Stimulated activated CD8-positive, alpha-beta memory T cell treated with anti-CD3 and anti-CD28 coated beads, Interleukin-12 subunit alpha, Interleukin-12 subunit beta, amount 100 ng/mL, for 24 hours (primary cell): ENCODE data around the gene SEMA5A.

ENCODE experiments used
- DNase-seq: peaks from one replicate; pipeline ENCODE4 v3.0.0-alpha.2; 2020; ENCODE audit errors: extremely low read depth

SEMA5A gene

GRCh38 chr5:9335269-9335668 lies 210.6 kb downstream of the SEMA5A start:
- no peak for DNase-seq

GRCh38 chr5:9332026-9332425 lies 213.8 kb downstream of the SEMA5A start:
- no peak for DNase-seq

- DNase-seq = no peak
Observed at GRCh38 chr5:9331372-9331771, 214.5 kb downstream of the SEMA5A start.

- DNase-seq = no peak
Observed at GRCh38 chr5:9329125-9329524, 216.8 kb downstream of the SEMA5A start.

GRCh38 chr5:9325549-9325948 lies 220.3 kb downstream of the SEMA5A start:
- DNase-seq = no peak

- no peak for DNase-seq
Observed at GRCh38 chr5:9324348-9325077, 221.4 kb downstream of the SEMA5A start.

GRCh38 chr5:9320652-9321051 lies 225.2 kb downstream of the SEMA5A start:
- DNase-seq = no peak

GRCh38 chr5:9318031-9318430 lies 227.8 kb downstream of the SEMA5A start:
- DNase-seq = no peak

GRCh38 chr5:9316733-9317132 lies 229.1 kb downstream of the SEMA5A start:
- no peak for DNase-seq

GRCh38 chr5:9316041-9316440 lies 229.8 kb downstream of the SEMA5A start:
- no peak for DNase-seq

- no peak for DNase-seq
Observed at GRCh38 chr5:9314558-9314957, 231.3 kb downstream of the SEMA5A start.

- DNase-seq = no peak
Observed at GRCh38 chr5:9313751-9314150, 232.1 kb downstream of the SEMA5A start.

- no peak for DNase-seq
Observed at GRCh38 chr5:9307150-9307549, 238.7 kb downstream of the SEMA5A start.

- DNase-seq = no peak
Observed at GRCh38 chr5:9302218-9302617, 243.7 kb downstream of the SEMA5A start.

GRCh38 chr5:9301200-9301599 lies 244.7 kb downstream of the SEMA5A start:
- DNase-seq = no peak

- DNase-seq = no peak
Observed at GRCh38 chr5:9297134-9297533, 248.7 kb downstream of the SEMA5A start.

GRCh38 chr5:9295466-9295801 lies 250.4 kb downstream of the SEMA5A start:
- no peak for DNase-seq

- no peak for DNase-seq
Observed at GRCh38 chr5:9294793-9295465, 250.9 kb downstream of the SEMA5A start.

- no peak for DNase-seq
Observed at GRCh38 chr5:9288234-9288633, 257.6 kb downstream of the SEMA5A start.

- no peak for DNase-seq
Observed at GRCh38 chr5:9284781-9285307, 261.0 kb downstream of the SEMA5A start.

- DNase-seq = no peak
Observed at GRCh38 chr5:9284272-9284671, 261.6 kb downstream of the SEMA5A start.

GRCh38 chr5:9283473-9283872 lies 262.4 kb downstream of the SEMA5A start:
- no peak for DNase-seq

GRCh38 chr5:9283021-9283420 lies 262.9 kb downstream of the SEMA5A start:
- DNase-seq = no peak
